GM20431 (cell line): ENCODE data around the gene KIFAP3.
"Not testable (repeated sequence)": the region's sequence is repeated elsewhere in the genome, so short reads cannot be mapped to it uniquely, and the experiment has no call there.

Experiments
- in situ Hi-C: fragments of 300-500 bp; cut with MseI, MboI; formaldehyde crosslinking; loops from one replicate; pipeline ENCODE4 v1.15.0; 2020; ENCODE audit warnings: low sequenced_read_pairs; ENCODE audit not compliant: unreplicated experiment

The KIFAP3 gene

GRCh38 chr1:169929210-169929526 is 145.3 kb downstream of the KIFAP3 start:
- in situ Hi-C loops, result loop anchor here (25.0 kb wide), 1 partner anchor 733 kb away; the partner anchor contains the start of gene PRRX1

GRCh38 chr1:169928438-169929209 is 145.9 kb downstream of the KIFAP3 start:
- in situ Hi-C loops, result loop anchor here (25.0 kb wide), 1 partner anchor 734 kb away; the partner anchor contains the start of gene PRRX1

- in situ Hi-C loops, result loop anchor here (25.0 kb wide), 1 partner anchor 737 kb away; the partner anchor contains the start of gene PRRX1
Measured at GRCh38 chr1:169925505-169926482, 148.7 kb downstream of the KIFAP3 start.

GRCh38 chr1:169924829-169925228 is 149.7 kb downstream of the KIFAP3 start:
- in situ Hi-C loops, result loop anchor here (25.0 kb wide), 1 partner anchor 737 kb away; the partner anchor contains the start of gene PRRX1

- in situ Hi-C loops, result no loop called here
Measured at GRCh38 chr1:169924063-169924462, 150.4 kb downstream of the KIFAP3 start.

- in situ Hi-C loops, result no loop called here
Measured at GRCh38 chr1:169921080-169921479, 153.4 kb downstream of the KIFAP3 start.

- in situ Hi-C loops, result no loop called here
Measured at GRCh38 chr1:169918927-169919326, 155.6 kb downstream of the KIFAP3 start.

- in situ Hi-C loops, result not testable (repeated sequence)
Measured at GRCh38 chr1:169918220-169918619, 156.3 kb downstream of the KIFAP3 start.

- in situ Hi-C loops, result no loop called here
Measured at GRCh38 chr1:169915150-169915549, 159.3 kb downstream of the KIFAP3 start.

- in situ Hi-C loops, result no loop called here
Measured at GRCh38 chr1:169914531-169914930, 160.0 kb downstream of the KIFAP3 start.

- in situ Hi-C loops, result no loop called here
Measured at GRCh38 chr1:169909499-169909898, 165.0 kb downstream of the KIFAP3 start.

GRCh38 chr1:169906938-169907337 is 167.6 kb downstream of the KIFAP3 start:
- in situ Hi-C loops, result no loop called here

- in situ Hi-C loops, result no loop called here
Measured at GRCh38 chr1:169904834-169905233, 169.7 kb downstream of the KIFAP3 start.

GRCh38 chr1:169902751-169903150 is 171.7 kb downstream of the KIFAP3 start:
- in situ Hi-C loops, result no loop called here

GRCh38 chr1:169901115-169901514 is 173.4 kb downstream of the KIFAP3 start:
- in situ Hi-C loops, result no loop called here

GRCh38 chr1:169900571-169900970 is 173.9 kb downstream of the KIFAP3 start:
- in situ Hi-C loops, result no loop called here

GRCh38 chr1:169899519-169900217 is 174.8 kb downstream of the KIFAP3 start:
- in situ Hi-C loops, result no loop called here

GRCh38 chr1:169896013-169896412 is 178.5 kb downstream of the KIFAP3 start:
- in situ Hi-C loops, result no loop called here

GRCh38 chr1:169894424-169895145 is 179.9 kb downstream of the KIFAP3 start:
- in situ Hi-C loops, result no loop called here
